K562 (cell line): ENCODE measurements around the gene ZW10. TPM values are rescaled to one million over a fixed set of nuclear protein-coding genes. Genes with fewer than 3 reads are reported as not detected.

ENCODE experiments used
- CREB3 ChIP-seq: fragments of 450-650 bp; conservative IDR thresholded peaks from 2 replicates; pipeline ENCODE4 v1.6.1; 2016; ENCODE audit warnings: missing genetic modification characterization, low read depth, mild to moderate bottlenecking, missing compliant biosample characterization, moderate library complexity
- FOXP4 ChIP-seq: sonication (generic); formaldehyde crosslinking; IDR thresholded peaks from 2 replicates; pipeline ENCODE4 v1.8.0; 2022; ENCODE audit warnings: mild to moderate bottlenecking, missing genetic modification reagents, borderline replicate concordance
- GTF2A2 ChIP-seq: IDR thresholded peaks from 2 replicates; pipeline ENCODE4 v1.6.1; 2016; ENCODE audit warnings: mild to moderate bottlenecking, missing genetic modification characterization, missing compliant biosample characterization
- NFXL1 ChIP-seq: fragments of 450-650 bp; formaldehyde crosslinking; IDR thresholded peaks from 2 replicates; pipeline ENCODE4 v1.4.0; 2021; ENCODE audit warnings: mild to moderate bottlenecking
- PBX2 ChIP-seq, 2 experiments: IDR thresholded peaks in 1 of 2; conservative IDR thresholded peaks in 1 of 2; 2 replicates each; pipeline ENCODE4 v1.6.1; 2016; ENCODE audit warnings: low read depth in 2 of 2, mild to moderate bottlenecking in 1 of 2, missing compliant biosample characterization in 1 of 2, missing genetic modification characterization in 1 of 2, moderate library complexity in 1 of 2
- RAD21 ChIP-seq, 2 experiments: fragments of 250-450 bp in 1 of 2; fragments of 450-650 bp in 1 of 2; sonication (Bioruptor Pico) in 1 of 2; formaldehyde crosslinking in 1 of 2; IDR thresholded peaks in 1 of 2; conservative IDR thresholded peaks in 1 of 2; 2 replicates each; pipeline versions ENCODE4 v1.4.0 to v1.8.0; 2020 to 2022; ENCODE audit warnings: mild to moderate bottlenecking in 2 of 2, moderate library complexity in 1 of 2
- SMAD4 ChIP-seq: fragments of 250-450 bp; sonication (Bioruptor Pico); conservative IDR thresholded peaks from 2 replicates; pipeline ENCODE4 v1.8.0; 2021; ENCODE audit warnings: inconsistent platforms, mild to moderate bottlenecking, moderate library complexity
- ZKSCAN8 ChIP-seq: fragments of 200-800 bp; sonication (Bioruptor generic); IDR thresholded peaks from 2 replicates; pipeline ENCODE4 v1.6.1; 2016; ENCODE audit warnings: missing genetic modification characterization, missing compliant biosample characterization
- polyA plus RNA-seq, 8 experiments: library from polyadenylated mRNA; depleted of rRNA in 4 of 8; stranded (reverse) in 5 of 8; unstranded in 3 of 8; fragments of >200 nt; fragmentation: Nextera tagmentation in 2 of 8; fragmentation: Illumina TruSeq in 1 of 8; extraction: Ambion mirVana in 2 of 8; extraction: Trizol in 1 of 8; gene quantifications; 2 replicates each; pipeline versions ENCODE4 v1.2.1 to v1.2.3, GENCODE V29; 2011 to 2014; ENCODE audit warnings: inconsistent platforms in 1 of 8, missing spikeins in 1 of 8
- total RNA-seq, 7 experiments: library from RNA; depleted of rRNA in 6 of 7; stranded (reverse); fragments of >200 nt in 6 of 7; fragmentation: Illumina TruSeq in 2 of 7; extraction: Trizol in 2 of 7; gene quantifications; 2 replicates each; pipeline versions ENCODE4 v1.2.1 to v1.2.3, GENCODE V29; 2011 to 2021; ENCODE audit warnings: low replicate concordance in 1 of 7
- TF ChIP-seq, protein P1 (sequence below): sonication (generic); formaldehyde crosslinking; IDR thresholded peaks from 2 replicates; pipeline ENCODE4 v1.8.0; 2023; ENCODE audit warnings: mild to moderate bottlenecking, missing genetic modification reagents
- TF ChIP-seq, protein P2 (sequence below), 2 experiments: IDR thresholded peaks; 2 replicates each; pipeline ENCODE4 v1.6.1; 2011; ENCODE audit warnings: borderline replicate concordance in 1 of 2, control low read depth in 1 of 2, low read depth in 1 of 2, low read length in 1 of 2, mild to moderate bottlenecking in 1 of 2, mixed read lengths in 1 of 2, moderate library complexity in 1 of 2; ENCODE audit not compliant: insufficient read depth in 1 of 2, insufficient read length in 1 of 2, poor library complexity in 1 of 2, severe bottlenecking in 1 of 2; ENCODE audit errors: extremely low read depth in 1 of 2

The ZW10 gene
- total and polyA plus RNA-seq, 9 of the 15 experiments (the other 6 are each of a cell fraction or from before 2014, with no cell fraction given): 9.4 to 37.7 (median 25.0) TPM

GRCh38 chr11:113689768-113690618 lies 83.5 kb downstream of the ZW10 start (continued):
- TF ChIP-seq, protein P1, sequence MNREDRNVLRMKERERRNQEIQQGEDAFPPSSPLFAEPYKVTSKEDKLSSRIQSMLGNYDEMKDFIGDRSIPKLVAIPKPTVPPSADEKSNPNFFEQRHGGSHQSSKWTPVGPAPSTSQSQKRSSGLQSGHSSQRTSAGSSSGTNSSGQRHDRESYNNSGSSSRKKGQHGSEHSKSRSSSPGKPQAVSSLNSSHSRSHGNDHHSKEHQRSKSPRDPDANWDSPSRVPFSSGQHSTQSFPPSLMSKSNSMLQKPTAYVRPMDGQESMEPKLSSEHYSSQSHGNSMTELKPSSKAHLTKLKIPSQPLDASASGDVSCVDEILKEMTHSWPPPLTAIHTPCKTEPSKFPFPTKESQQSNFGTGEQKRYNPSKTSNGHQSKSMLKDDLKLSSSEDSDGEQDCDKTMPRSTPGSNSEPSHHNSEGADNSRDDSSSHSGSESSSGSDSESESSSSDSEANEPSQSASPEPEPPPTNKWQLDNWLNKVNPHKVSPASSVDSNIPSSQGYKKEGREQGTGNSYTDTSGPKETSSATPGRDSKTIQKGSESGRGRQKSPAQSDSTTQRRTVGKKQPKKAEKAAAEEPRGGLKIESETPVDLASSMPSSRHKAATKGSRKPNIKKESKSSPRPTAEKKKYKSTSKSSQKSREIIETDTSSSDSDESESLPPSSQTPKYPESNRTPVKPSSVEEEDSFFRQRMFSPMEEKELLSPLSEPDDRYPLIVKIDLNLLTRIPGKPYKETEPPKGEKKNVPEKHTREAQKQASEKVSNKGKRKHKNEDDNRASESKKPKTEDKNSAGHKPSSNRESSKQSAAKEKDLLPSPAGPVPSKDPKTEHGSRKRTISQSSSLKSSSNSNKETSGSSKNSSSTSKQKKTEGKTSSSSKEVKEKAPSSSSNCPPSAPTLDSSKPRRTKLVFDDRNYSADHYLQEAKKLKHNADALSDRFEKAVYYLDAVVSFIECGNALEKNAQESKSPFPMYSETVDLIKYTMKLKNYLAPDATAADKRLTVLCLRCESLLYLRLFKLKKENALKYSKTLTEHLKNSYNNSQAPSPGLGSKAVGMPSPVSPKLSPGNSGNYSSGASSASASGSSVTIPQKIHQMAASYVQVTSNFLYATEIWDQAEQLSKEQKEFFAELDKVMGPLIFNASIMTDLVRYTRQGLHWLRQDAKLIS: no peak
- TF ChIP-seq PBX2 (CRISPR knock-in tag; IDR thresholded peaks at IDR 0.05; ENCODE audit: low read depth) (no peak), PBX2 (tag; conservative IDR thresholded peaks at IDR 0.05; ENCODE audit: low read depth) (no peak), NFXL1 (CRISPR knock-in tag) (peak; percentile 62; the same call in 1 of the 2 replicates), FOXP4 (no peak), RAD21 (CRISPR knock-in tag; conservative IDR thresholded peaks at IDR 0.05 in 1 of 2, IDR thresholded peaks at IDR 0.05 in 1 of 2) (peak in 1 of 2 experiments; percentile 45; a peak in 2 of 4 replicates), CREB3 (tag) (peak; percentile 91), SMAD4 (CRISPR knock-in tag) (peak; percentile 50), GTF2A2 (tag) (0 out of 2 replicates have a peak, but pooled peaks have one; percentile 35), ZKSCAN8 (CRISPR knock-in tag) (0 out of 2 replicates have a peak, but pooled peaks have one; percentile 24)
- TF ChIP-seq, protein P2, sequence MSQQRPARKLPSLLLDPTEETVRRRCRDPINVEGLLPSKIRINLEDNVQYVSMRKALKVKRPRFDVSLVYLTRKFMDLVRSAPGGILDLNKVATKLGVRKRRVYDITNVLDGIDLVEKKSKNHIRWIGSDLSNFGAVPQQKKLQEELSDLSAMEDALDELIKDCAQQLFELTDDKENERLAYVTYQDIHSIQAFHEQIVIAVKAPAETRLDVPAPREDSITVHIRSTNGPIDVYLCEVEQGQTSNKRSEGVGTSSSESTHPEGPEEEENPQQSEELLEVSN (IDR thresholded peaks at IDR 0.05; ENCODE audit: borderline replicate concordance in 1 of 2, extremely low read depth in 1 of 2, insufficient read depth in 1 of 2, insufficient read length in 1 of 2, low read depth in 1 of 2, low read length in 1 of 2, poor library complexity in 1 of 2, severe bottlenecking in 1 of 2): peak in 1 of 2 experiments; percentile 3
